Astrocyte of the spinal cord (primary cell): Measurements from ENCODE around the gene SLC25A30.
"Not testable (repeated sequence)": the region's sequence is repeated elsewhere in the genome, so short reads cannot be mapped to it uniquely, and the experiment has no call there.

Source experiments
- DNase-seq: peaks from one replicate; pipeline ENCODE4 v3.0.0; 2011; ENCODE audit warnings: low read depth, low spot score
- H3K4me3 ChIP-seq: 2 replicates; pipeline ENCODE4 v1.5.1; 2011; ENCODE audit warnings: low read depth, mild to moderate bottlenecking, low read length, moderate library complexity
- in situ Hi-C: cut with HindIII; loops from 2 replicates; pipeline ENCODE4 v1.10.0; 2017; ENCODE audit warnings: low sequenced_read_pairs
- TF ChIP-seq, protein P1 (sequence below): IDR thresholded peaks from 2 replicates; pipeline ENCODE4 v1.5.1; 2012; ENCODE audit warnings: low read depth, mild to moderate bottlenecking, low read length, inconsistent platforms

The SLC25A30 gene

DNA sequence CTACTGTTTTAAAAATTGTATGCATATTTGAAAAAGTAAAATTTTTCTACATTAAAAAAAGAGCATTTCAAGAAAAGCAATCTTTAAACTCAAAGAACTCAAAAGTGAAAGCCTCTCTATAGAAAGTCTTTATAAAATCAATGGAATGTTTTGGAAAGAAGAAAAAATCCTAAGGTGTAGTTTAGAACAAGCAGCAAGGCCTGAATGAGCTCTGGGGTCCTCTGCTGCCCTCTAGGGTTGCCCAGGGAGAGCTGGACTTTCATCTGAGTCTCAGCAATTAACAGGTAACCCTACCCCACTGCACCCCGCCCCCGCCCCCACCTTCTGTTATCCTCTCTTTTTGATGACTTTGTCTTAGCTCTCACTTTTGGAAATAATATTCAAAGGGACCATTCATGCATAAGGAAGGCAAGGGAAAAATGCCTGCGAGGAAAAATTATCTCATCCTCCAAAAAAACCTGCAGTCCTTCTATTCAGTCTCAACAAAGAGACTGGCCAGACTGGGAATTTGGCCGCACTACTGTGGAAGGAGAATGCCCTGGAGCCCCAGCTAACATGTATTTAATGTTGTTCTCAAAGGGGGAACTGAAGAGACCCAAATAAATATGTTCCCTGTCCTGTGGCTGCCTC is 24.1 kb downstream of the SLC25A30 start:
- TF ChIP-seq, protein P1, sequence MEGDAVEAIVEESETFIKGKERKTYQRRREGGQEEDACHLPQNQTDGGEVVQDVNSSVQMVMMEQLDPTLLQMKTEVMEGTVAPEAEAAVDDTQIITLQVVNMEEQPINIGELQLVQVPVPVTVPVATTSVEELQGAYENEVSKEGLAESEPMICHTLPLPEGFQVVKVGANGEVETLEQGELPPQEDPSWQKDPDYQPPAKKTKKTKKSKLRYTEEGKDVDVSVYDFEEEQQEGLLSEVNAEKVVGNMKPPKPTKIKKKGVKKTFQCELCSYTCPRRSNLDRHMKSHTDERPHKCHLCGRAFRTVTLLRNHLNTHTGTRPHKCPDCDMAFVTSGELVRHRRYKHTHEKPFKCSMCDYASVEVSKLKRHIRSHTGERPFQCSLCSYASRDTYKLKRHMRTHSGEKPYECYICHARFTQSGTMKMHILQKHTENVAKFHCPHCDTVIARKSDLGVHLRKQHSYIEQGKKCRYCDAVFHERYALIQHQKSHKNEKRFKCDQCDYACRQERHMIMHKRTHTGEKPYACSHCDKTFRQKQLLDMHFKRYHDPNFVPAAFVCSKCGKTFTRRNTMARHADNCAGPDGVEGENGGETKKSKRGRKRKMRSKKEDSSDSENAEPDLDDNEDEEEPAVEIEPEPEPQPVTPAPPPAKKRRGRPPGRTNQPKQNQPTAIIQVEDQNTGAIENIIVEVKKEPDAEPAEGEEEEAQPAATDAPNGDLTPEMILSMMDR, result peak; percentile 84
- peak; percentile 64 for DNase-seq
- H3K4me3 ChIP-seq, result no peak overlapping the region
- in situ Hi-C loops, result no loop called here

DNA sequence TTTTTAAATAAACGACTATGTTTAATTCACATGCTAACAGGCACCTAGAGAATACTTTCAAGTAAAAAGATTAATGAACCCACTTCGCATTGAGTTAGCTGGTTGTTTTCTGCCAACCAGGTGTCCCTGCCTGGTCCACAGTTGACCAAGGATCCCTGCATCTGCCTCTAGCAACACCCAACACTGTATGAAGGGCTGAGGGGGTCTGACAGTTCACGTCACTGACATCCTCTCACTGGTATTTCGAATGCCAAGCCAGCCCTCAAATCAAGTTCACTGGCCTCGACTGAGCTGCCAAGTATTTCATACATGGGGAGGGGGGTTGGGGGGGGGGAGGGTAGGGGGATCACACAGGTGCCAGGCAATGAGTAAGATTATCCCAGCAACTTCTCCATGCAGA is 25.4 kb downstream of the SLC25A30 start:
- in situ Hi-C loops, result no loop called here
- TF ChIP-seq, protein P1, result no peak
- H3K4me3 ChIP-seq, result no peak overlapping the region
- DNase-seq, result no peak

DNA sequence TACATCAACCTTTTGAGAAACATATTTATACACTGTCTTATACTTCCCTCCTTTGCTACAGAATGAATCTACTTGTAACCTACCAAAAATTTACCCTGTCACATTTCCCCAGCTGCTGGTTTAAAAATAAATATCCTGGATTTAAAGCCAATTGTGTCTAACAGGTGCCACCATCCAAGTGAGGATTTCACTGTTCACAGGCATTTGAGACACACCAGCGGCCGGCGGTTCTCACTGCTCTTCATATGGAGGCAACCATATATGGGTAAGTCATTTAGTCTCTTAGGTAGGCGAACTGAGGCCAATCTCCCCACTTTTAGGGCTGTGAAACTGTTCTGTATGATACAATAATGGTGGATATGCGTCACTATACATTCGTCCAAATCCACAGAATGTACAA is 26.2 kb downstream of the SLC25A30 start:
- TF ChIP-seq, protein P1, result no peak
- no peak overlapping the region for H3K4me3 ChIP-seq
- in situ Hi-C loops, result no loop called here
- no peak for DNase-seq

DNA sequence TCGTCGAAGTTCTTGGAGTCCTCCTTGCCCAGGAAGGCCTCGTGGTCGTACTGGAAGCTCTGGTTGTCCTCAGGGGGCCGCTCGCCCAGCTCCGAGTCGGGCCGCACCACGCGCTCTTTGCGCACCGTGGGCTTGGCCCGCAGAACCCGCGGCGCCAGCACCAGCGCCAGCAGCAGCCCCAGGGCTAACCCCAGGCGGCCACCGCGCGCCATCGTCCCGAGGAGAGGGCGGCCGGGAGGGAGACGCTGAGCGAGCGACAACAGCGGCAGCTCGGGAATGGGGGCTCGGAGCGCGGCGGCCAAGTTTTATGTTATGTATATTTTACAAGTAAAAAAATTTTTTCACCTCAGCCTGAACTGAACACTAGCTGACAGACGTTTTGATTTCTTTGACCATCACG is 27.0 kb downstream of the SLC25A30 start:
- in situ Hi-C loops, DNase-seq: not testable (repeated sequence)

DNA sequence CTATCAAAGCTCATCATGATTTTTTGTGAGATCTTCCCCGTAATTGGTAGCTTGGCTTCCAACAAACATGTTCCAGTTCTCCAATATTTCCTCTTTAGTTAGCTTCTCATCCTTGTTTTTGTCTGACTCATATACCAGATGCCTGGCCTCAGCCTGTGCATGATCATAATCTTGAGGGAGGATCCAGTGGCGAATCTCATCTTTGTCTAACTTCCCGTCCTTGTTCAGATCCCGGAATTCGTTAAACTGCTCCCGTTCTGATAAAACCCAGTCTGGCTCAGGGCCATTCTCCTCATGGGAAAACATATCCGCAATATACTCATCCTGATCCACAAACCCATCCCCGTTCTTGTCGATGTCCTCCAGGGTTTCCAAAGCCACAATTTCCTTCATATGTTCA is 27.8 kb downstream of the SLC25A30 start:
- not testable (repeated sequence) for DNase-seq

More for the DNA sequence above, 27.0 kb downstream of the SLC25A30 start:
- H3K4me3 ChIP-seq, result not testable (repeated sequence)

DNA sequence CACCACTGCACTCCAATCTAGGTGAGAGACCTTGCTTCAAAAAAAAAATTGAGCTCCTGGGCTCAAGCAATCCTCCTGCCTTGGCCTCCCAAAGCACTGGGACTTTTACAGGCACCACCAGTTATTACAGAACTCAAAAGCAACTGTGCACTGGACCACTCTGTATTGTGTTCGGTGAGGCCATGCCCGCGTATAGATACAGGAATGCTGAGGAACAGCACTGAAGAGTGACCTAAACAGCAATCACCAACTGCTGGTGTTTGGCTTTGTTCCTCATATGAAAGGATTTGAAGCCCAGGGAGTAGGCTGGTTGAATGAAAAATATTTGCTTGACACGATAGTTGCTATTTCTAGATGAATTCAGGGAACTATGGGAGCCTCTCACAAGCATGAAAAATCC is 29.5 kb downstream of the SLC25A30 start:
- TF ChIP-seq, protein P1, result no peak
- H3K4me3 ChIP-seq, result no peak overlapping the region
- in situ Hi-C loops, result no loop called here
- no peak for DNase-seq

More for the DNA sequence above, 27.8 kb downstream of the SLC25A30 start:
- H3K4me3 ChIP-seq, in situ Hi-C loops: not testable (repeated sequence)

DNA sequence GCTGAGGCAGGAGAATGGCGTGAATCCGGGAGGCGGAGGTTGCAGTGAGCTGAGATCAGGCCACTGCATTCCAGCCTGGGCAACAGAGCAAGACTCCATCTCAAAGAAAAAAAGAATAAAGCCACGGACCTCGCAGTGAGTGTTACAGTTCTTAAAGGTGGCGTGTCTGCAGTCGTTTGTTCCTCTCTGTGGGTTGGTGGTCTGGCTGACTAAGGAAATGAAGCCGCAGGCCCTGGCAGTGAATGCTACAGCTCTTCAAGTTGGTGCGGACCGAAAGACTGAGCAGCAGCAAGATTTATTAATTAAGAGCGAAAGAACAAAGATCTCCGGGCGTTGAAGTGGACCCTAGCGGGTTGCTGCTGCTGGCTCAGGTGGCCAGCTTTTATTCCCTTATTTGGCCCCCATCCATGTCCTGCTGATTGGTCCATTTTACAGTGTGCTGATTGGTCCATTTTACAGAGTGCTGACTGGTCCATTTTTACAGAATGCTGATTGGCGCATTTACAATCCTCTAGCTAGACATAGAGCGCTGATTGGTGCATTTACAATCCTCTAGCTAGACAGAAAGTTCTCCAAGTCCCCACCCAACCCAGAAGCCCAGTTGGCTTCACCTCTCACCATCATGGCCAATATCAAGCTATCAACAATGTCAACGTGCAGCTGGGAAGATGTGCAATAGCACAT is 31.1 kb downstream of the SLC25A30 start:
- DNase-seq, in situ Hi-C loops, H3K4me3 ChIP-seq: not testable (repeated sequence)

DNA sequence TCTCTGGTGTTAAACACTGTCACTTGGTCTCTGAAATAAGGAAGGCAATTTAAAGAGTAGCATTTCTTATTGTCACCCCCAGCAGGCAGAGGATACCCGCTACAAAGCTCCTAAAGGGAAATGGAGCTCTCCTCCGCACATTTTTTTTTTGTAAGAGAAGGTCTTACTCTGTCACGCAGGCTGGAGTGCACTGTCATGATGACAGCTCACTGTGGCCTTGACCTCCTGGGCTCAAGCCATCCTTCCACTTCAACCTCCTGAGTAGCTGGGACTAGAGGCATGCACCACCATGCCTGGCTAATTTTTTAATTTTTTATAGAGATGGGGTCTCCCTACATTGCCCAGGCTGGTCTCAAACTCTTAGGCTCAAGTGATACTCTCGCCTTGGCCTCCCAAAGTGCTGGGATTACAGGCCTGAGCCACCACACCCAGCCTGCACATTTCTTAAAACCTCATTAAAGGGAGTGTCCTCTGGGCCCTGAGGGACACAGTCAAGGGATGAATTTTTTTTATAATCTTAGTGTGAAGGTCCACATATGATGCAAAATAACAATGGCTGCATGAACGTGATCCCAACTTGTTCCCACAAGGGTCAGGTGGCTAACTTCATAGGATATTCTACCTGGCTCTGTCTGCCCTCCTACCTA is 32.1 kb downstream of the SLC25A30 start:
- no peak overlapping the region for H3K4me3 ChIP-seq
- DNase-seq, result no peak
- in situ Hi-C loops, result no loop called here
- TF ChIP-seq, protein P1, result no peak
